ENCODE data around the gene CPT2.

Gene CPT2

DNA sequence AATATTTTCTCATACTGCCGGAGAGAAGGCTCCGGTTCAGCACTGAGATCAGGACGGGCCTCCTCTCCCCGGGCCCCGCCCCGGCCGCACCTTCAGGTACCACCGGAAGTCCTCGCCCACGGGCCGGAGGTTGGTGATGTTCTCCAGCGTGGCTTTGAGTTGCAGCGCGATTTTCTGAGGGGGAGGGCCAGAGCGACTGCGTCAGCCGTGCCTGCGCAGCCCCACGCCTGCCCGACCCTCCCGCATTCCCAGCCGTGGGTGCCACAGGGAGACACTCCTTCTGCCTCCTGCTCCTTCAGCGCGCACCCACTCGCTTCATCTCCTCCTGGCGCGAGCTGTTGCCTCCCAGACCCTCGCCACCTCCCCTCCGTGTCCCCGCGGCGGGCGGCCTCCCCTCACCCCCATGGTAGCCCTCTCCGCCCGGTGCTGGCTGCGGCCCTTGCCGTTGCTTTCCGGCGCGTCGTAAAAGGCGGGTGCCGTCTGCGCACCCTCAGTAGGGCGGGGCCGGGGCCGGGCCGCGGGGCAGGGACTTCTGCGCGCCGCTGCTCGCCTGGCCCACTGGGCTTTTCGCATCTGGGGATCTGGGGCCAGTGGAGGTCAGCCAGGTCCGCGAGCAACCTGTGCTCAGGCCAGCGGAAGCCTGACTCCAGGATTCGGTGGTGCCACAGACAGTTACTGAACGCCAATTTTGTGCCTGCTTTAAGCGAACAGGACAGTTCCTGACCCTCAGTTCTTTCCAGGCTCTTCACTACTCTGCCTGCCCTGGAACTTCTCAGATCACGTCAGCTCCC, 23.7 kb downstream of the CPT2 start, which contains the start of gene CZIB:
CZIB (minus strand) TSS at position 464 of the 791 bp plus-strand sequence; CDS start at position 405, 59 bp downstream.
- peak; percentile 77 for DNase-seq

DNA sequence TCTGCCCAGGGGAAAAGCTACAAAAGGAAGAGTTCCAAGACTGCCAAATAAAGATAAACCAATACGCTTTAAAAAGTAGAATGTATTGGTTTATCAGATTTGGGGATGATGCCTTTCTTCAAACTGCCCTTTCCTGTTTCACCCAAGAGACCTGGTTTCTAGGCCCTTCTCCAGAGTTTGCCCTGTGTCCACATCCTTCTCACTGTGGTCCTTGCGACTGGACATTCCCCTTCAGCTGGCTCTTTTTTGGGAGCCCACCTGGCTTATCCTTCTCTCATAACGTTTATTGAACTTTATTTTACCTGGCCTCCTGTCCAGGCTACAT, 24.3 kb downstream of the CPT2 start:
- DNase-seq, result no peak

DNA sequence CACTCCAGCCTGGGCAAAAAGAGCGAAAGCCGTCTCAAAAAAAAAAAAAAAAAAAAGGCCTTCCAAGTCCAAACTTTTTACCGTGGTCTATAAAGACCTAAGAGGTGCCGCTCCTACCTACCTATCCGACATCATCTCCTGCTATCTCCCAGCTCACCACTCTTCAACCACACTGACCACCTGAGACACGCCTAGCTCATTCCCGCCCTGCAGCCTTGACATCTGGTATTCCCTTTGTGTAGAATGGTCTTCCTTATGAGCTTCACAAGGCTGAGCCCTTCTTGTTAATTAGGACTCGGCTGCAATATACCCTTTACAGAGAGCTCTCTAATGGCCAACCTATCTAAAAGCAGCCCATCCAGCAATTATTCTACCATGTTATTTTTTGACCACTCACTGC, 41.0 kb downstream of the CPT2 start:
- no peak for DNase-seq

DNA sequence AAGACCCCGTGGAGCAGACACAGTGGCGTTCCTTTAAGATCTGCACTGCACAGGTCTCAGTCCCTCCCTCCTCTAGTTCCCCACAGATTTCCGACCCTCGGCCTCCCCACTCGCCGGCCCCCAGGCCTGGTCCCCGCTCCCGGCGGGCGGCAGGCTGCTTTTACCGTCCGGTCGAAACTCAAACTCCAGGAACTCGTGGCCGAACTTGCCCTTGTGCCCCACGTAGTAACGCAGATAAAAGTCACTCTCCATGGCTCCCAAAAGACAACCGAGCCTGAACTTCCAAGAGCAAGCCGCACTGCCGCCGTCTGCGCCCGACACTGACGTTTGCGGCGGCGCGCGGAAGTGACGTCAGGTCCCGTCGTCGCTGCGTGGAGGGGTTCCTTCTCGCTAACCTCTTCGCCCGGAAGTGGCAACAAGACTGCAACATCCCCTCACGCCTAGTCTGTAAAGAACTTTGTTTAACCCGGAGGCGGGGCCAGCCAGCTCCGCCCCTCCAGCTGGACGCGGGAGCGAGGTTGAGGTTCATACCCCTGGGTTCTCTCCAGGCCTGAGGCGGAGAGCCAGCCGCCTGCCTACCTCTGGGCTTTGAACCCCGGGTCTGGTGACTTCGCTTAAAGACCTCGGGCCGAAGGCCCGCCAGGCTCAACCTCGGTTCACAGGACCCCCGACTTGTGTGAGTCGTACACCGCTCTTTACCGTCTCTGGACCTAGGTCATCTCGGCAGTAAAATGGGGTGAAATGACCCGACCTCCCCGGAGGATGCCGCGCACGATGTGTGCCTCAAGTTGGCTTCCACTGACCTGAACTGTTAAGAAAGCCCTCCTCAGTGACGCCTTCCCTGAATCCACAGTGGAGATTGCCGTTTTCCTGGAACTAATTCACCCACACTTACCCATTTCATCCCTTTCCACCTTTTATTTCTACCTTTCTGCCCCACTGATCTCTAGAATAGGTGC, 41.9 kb downstream of the CPT2 start, which contains the start of gene MAGOH:
MAGOH (minus strand) TSS at position 322 of the 959 bp plus-strand sequence; CDS start at position 252, 70 bp downstream.
- peak; percentile 71 for DNase-seq

DNA sequence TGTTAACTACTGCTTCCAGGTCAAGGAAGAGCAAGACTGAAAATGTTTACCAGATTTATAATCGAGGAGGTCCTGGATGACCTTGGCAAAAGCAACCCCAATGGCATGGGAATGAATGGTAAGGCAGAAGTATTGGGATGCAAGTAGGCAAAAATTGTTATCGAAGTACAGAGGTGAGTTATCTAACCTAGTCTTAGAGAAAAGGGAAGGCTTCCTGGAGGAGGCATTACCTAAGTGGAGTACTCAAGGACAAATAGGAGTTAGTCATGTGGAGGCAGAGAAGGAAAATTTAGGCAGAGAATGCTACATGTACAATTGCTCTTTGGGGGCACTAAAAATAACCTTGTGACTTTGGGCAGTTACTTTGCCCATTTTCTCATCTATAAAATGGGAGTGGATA, 45.2 kb downstream of the CPT2 start:
- DNase-seq, result no peak

DNA sequence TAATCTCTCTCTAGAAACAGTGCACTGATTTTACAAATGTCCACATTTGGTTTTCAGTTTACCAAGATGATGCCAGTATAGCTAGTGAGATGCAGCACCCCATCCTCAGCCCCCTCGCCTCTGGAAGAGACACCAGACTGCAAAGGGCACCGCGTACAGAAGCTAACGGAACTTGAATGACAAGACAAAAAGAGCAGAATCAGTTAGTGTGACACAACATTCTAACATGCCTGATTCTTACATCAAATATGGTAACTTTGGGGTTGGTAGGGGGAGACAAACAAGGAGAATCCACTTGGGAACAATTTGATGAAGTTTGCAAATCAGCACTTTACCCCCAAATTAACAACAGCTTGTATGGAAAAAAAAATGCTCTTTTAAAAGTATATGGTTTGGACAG, 45.8 kb downstream of the CPT2 start:
- no peak for DNase-seq

DNA sequence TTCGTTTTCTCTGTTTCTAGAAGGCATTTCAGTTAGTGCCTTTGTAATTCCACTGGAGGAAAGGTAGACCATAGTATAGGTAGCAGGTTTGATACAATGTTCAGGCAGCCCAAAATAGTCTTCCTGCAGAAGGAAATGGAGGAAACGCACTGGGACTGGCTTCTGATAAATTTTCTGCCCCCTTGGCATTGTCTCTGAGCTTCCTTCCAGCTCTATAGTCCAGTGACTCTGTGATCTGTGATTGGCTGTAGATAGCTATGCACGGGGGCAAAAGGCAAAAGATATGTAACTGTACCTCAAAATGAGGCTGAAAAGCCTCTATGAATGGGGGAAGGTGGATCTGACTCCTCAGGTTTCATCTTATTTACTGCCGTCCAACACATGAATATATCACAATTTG, 47.5 kb downstream of the CPT2 start:
- no peak for DNase-seq

DNA sequence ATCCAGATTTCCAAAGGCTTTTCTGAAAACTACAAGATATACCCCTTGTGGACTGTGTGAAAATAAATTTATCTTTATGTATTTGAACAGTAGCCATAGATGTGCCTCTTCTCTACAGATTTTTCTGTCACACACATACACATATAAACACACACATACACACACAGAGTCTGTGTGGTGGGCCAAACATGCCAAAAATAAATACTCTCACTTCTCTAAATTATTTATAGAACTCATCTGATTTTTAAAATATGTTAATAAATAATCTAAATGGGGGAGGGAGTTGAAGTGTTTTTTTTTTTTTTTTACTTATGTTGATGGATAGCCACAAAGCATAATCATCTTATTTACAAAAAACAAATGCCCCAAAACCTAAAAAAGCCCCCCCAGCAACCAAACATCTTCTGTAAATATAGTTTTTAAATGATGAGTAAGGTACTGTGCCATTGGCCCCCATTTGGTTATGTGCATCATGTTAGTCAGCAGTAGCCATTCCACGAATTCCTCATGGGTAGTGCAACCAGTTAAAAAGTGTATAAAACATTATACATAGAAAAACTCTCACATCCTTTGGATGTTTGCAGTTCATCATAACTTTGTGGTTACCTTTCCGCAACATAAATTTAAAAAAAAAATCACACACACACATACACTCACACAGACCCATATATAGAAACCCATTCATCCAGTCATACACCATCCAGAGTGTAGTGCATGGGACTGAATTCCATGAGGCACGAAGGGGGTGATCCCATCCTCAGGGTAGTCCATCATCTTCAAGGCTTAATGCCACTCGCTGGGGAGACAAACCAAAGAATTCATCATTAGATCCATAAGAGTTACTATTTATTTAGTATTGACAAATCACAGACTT, 49.9 kb downstream of the CPT2 start:
- no peak for DNase-seq

DNA sequence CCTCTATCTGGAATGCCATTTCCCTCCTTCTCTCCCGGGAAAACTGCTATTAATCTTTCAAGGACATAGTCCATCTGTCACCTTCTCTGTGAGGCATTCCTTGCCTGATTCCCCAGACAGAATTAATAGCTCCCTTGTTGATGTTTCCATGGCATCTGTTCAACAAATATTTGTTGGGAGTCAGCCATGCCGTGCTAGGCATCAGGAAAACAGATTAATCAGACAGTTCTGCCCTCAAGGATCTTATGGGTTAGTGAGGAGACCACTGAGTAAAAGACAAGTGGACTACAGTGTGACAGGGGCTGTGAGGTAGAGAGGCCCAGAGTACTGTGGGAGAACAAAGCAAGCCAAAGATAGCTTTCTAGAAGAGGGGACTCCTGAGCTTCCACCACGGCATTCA, 53.1 kb downstream of the CPT2 start:
- DNase-seq, result no peak

DNA sequence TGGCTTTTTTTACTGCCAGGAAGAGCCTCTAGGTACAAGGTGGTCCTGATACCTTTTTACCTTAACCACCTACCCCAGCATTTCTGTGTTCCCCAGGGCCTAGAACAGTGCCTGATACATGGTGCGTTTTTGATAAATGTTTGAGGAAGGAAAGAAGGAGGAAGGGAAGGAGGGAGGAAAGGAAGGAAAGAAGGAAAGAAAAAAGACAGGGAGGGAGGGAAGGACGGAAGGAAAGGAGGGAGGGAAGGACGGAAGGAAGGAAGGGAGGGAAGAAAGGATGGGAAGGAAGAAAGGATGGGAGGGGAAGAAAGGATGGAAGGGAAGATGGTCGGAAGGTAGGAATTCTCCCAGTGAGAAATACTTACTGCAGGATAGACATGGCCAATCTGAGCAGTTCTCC, 53.7 kb downstream of the CPT2 start:
- DNase-seq, result no peak

DNA sequence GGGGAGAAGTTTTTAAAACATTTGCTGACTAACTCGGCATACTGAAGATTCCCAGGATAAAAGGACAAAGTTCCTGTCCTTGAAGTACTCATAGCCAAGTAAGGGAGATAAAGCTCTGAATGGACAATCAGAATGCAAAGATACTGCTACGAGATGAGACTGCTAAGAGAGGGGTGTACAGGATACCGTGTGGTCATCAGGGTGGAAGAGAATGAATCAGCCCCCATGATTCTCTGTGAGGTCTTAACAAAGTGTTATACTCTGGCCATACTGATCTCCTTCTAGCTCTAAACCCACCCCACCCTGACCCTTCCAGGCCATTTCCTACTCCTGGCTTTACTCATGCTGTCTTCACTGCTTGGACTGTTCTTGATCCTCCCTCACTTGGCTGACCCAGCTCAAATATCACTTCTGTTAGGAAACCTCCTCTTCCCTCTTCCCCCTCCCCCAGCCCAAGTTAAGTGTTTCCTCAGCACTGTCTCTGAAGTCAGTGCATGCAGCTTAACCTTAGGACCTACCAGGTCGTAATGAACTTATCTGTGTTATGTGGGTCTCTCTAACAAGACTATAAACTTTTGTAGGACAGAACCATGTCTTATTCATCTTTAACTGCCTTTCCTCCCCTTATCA, 57.5 kb downstream of the CPT2 start:
- DNase-seq, result no peak

DNA sequence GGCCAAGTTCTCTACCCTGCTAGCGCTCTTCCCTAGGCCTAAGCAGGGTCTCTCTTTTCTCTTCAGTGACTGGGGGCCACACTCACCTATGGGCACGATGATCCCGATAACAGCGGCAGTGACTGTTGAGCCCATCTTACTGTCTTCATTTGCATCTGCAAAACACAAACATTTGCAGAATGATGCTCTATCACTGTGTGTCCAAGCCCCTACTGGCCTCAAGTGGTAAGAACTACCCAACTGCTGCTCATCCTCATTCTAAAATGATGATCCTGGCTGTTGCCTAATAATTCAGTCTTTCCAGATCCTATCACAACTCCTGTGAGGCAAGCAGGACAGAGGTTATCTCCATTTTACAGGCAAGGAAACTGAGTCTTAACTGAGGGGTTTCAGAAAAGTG, 58.4 kb downstream of the CPT2 start:
- no peak for DNase-seq

DNA sequence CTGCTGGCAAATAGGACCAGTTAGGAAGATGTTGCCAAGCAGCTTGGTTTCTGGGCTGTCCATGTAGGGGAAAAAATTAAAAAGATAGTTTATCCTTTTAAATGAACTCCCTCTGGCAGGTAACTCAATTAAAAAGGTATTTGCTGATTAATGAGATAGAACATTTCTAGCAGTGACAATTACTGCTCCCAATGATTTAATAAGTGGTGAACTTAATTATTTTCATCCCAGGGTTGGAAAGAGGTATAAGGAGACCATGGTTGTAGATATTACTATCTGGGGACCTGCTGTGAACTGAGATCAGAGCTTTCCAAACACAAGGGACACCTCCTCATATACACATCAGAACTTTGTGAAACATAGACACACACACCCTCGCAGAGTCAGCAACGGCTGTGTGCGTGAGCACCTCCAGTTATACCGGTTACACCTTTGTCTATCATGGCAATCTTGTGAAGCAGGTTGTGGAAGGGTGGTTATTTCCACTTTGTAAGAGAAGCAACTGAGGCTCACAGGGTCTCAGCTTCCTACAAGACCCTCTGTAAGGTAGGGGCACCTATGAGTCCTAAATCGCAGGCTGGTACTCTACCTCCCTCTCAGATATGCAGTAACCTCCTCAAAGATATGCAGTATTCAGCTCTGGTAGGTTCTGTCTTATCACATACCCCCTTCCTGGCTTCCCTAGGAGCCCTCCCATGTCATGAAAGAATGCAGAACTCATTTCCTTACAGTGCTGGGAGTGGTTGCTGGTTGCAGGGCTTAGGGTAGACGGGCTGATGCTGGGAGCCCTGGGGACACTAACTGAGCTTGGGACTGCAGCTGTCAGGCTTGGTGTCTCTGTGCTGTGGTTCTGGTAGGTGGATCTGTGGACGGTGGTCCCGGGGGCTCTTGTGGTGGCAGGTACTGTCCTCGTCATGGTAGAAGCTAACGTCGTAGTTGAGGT, 60.2 kb downstream of the CPT2 start:
- no peak for DNase-seq

DNA sequence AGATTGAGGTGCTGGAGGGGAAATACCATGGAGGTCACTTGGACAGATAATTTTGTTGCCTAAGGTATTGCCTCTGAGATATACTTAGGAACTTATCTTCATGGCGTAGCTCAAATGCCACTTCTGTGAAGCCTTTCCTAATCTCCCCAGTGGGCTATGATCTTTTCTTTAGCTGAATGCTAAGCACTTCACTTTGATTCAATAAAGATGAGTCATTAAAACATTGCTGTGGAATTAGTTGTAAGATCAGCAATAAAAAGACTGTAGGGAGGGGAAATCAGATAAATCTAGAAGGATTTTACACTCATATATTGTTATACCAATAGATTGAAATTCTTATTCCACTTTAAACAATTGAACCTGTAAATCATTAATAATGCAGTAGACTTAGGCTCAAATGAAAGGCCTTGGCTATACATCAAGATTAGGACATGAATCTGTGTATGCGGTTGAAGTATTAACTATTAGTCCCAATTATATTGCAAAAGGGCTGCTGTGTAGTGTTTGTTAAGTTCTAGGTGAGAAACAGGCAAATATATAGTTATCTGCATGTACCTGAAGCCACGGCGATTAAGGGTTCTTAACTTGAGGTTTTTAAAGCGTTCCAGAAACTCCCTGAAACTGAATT, 60.9 kb downstream of the CPT2 start:
- no peak for DNase-seq

DNA sequence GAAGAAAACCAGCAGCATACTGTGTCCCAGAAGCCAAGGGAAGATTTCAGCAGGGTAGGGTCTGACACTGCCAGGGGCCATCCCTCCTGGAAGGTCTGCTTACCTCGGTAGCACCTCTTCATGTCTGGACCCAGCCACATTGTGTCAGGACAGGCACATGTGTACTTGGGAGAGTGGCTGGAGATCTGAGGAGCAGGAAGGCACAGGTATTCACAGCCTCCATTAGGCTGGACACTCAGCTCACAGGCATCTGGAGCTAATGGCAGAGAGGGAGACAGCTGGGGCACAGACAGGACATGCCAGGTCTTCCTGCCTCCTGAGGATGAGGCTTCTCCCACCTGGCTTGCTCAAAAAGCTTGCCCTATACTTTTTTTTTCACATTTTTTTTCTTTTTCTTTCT, 61.6 kb downstream of the CPT2 start:
- DNase-seq, result no peak

DNA sequence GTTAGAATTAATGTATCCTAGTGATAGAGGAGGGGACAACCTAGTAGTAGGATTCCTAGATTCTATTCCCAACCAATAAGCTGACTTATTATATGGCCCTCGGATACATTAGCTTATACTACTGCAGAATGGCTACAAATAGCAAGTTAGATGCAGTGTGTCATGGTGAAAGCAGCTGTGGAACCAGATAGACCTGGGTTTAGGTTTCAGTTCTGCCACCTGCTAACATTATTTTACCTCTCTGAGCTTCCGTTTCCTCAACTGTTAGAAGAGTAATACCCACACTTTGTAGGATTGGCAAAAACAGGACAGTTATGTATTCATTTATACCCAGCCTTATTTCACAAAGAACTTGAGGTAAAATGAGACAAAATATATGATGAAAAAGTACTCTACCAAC, 63.3 kb downstream of the CPT2 start:
- DNase-seq, result no peak

DNA sequence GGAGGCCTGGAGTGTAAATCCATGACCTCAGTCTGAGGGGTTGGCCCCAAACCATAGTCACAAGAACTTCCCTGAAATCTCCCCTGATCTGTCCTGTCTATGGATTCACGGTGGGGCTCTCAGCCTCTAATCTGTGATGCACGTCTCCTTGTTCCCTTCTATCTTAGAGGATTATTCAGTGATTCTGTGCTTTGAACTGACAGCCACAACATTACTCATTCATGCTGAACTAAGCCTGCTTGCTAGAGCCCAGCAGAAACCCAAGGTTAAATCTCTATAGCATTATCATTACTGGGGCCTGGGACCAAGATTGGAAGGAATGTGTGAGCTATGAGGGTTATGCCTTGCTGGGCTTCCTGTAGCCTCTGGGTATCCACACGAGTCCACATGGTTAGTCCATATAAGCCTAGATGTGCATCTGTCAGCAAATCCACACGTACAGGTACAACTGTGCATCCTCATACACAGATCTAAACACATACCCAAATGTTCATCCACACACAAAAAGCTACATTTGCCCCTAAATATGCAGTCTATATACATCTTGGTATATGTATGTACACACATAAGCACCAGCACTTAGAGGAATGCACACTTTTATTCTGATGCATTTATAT, 64.1 kb downstream of the CPT2 start:
- no peak for DNase-seq

DNA sequence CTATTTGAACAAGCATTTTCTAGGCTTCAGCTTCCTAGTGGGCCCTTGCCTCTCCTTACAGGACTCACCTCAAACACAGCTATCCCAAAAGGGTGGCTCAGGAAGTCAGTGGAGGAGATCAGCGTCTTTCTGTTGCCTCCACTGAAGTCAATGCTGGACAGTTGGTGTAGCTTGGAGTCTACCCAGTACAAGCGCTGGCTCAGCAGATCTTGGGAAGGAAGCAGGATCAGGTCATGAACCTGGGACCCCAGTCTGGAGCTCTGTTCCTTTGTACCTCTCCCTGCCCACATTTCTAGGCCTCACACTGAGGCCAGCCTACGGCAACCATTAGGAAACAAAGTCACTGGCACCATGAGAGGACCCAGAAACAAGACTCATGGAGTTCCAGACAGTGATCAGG, 65.4 kb downstream of the CPT2 start:
- DNase-seq, result no peak

All from NCI-H1417 treated with DMSO at 0.1 percent for 48 hours (cell line).